GM18499 (cell line): Measurements from ENCODE around the gene PPT2.
"Not testable (repeated sequence)": the region's sequence is repeated elsewhere in the genome, so short reads cannot be mapped to it uniquely, and the experiment has no call there.

Source experiments
- ATAC-seq: cut with Tn5 transposase; IDR thresholded peaks from one replicate; pipeline ENCODE4 v1.9.1; 2021; ENCODE audit warnings: moderate number of reproducible peaks; ENCODE audit not compliant: insufficient read depth, unreplicated experiment

Gene PPT2

DNA sequence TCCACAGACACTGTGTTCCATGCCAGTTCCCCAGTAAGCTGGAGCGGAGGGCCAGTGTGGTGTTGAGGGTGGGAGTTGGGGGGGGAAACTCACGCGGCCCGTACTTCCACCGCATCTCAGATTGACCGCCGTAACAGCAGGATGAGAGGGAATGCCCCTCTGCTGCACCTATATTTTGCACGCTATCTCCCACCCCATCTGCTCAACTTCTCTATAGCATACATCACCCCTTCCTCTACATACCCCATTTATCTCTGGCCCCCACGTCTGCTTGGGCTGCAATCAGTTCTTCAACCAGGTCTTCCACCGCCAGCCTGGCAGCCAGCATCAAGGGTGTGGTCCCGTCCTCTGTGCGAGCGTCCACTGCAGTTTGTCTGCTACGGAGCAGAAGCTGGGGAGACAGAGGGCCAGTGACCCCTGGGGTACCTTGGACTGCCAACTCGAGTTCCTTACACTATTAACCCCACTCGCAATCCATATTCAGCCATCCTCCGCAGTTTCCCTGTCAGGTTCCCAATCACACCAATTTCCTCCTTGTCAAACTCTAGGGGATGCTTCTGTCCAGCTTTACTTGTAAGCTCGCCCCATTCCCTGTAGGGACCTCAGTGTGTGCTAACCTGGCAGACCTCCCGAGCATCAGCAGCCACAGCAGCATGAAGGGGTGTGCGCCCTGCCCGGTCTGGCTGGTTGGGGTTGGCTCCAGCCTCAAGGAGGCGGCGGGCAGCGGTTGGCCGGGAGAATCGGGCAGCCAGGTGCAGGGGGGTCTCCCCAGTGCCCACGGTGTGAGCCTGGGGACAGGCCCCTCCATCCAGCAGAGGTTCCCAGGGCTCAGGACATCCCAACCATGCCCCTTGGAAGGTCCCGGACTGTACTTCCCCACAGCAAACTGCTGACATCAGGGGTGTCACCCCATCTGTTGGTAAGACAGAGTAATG, 43.0 kb downstream of the PPT2 start:
- ATAC-seq: no peak

DNA sequence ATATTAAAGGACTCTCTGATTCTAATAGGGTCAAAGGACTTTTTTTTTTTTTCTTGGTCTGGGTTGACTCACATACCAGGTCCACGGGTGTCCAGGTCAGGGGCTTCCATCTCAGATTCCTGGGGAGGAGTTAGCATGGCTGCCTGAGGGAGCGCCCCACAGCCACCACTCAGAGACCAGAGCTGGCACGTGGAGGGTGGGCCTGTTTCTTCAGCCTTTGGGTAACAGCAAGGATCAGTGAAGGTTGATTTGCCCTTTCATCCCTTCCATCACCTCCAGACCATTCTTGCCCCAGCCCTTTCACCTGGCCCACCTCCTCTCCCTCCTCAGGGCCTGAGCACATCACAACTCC, 44.4 kb downstream of the PPT2 start:
- no peak for ATAC-seq

DNA sequence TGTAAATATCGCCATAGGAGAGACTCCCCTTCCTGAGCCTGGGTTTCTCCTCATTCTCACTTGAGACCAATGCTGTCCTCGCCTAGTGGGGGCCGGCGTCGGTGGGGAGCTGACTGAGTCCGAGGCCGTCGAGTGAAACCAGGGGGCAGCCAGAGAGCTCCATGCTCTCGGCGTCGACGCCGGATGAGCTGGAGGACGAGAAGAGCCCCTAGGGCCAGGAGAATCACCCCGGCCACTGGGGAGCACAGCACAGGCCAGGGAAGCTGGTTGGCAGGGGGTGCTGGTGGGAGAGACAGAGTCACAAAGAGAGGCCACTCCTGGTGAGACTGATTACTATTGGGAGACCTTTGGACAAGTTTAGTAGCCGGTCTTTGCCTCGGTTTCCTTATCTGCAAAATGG, 44.9 kb downstream of the PPT2 start:
- ATAC-seq: no peak

DNA sequence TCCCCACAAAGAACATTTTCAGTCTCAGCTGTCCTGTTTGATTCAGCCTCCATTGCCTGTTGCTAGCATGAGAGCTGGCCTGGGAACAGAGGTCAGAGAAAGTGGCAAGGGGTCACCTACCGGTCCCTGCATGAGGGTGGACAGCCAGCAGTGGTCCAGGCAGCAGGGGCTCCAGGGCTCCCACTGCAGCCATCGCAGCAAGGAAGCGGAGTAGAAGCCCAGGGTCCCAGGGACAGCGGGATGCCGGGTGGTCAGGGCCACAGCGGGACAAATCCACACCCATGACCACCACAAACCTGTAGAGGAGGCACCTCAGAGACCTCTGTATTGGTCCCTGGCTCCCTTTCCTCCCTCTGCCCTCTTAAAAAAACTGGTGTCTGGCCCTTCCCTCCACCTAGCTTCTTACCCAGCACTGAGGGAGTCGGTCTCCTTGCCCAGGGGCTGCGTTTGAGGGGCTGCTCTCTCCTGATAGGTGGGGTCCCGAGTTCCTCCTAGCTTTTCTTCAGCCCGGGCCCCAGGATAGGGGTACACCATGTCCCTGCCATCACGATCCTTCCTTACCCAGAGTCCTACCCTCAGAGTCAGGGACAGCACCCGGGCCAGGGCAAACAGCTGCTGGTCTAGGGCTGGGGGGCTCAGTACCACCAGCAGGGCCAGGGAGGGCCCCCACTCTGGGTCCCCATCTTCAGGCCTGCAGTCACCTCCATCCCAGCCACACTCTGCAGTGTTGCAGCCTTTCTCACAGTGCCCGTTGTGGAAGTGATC, 47.0 kb downstream of the PPT2 start:
- ATAC-seq: no peak

DNA sequence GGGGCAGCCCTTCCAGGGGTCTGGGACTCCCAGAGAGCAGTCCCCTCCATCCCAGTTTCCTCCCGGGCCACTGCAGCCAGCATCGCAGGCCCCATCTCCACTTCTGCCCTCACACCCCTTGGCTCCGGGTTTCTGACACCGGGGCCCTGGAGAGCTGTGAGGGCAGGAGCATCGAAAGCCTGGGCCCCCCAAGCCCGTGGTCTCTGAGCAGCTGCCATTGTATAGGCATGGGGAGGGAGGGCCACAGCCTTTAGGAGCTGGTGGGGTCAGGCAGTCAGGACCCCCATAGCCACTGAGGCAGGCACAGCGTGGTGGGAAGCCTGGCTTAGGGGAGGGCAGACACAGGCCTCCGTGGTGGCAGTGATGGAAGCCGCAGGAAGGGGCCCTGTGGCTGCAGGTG, 48.2 kb downstream of the PPT2 start:
- ATAC-seq: no peak

DNA sequence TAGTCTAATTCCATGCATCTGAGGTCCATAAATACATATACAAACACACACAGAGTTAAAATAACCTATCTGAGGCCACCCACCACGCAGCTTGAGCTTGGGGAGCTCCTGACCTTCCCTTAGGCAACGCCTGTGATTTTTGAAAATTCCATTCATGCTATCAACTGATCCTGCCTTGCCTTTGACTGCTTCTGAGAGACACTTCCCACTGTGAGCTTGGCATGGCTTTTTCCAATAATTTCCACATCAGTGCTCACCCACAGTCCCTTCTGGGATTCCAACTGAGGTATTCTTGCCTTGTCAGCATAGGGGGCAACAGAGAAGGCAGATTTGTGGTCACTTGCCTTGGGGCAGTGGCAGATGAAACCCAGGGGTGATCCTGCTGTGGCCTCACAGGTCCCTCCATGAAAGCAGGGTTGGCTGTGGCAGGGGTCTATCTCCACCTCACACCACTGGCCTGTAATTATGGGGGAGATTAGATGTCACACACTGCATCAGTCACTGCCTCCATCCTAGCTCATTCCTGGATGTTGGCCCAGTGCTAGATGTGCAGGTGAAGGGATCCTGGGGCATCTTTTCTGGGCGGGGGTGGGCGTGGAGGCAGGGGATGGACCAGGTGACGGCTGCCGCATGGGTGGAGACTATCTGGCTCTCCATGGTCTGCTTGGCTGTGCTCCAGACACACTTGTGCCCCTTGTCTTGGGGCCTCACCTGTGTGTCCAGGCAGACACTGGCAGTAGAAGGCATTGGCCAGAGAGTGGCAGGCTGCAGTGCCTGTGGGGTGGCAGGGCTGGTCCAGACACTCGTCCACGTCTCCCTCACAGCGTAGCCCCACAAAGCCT, 49.7 kb downstream of the PPT2 start:
- no peak for ATAC-seq

DNA sequence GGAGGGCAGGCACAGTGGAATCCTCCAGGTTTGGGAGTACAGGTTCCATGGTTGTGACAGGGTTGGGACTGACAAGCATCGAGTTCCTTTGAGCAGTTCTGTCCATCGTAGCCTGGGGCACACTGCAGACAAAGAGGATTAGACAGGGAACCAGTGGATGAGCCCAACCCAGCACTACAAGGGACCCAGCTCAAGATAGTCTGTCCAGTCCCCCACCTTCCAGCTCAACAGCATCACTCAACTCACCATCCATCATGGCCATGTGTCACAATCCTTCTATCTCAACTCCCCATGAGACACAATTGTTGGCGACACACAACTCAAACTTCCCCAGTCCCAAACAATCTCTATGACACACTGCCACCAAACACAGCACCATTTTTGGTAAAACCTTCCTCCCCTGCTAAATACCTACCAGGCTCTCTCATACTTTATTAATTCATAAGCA, 50.4 kb downstream of the PPT2 start:
- ATAC-seq: no peak

DNA sequence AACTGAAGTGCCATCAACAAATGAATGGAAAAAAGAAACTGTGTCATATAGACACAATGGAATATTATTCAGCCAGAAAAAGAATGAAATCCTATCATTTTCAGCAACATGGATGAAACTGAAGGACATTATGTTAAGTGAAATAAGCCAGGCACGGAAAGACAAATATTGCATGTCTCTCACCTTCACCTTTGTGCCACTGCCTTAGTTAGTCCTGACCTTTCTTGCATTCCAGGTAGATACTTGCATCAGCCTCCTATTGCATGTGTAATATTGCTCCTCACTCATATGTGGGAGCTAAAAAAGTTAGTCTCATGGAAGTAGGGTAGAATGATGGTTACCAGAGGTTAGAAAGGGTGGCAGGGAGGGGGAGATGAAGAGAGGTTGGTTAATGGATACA, 55.1 kb downstream of the PPT2 start:
- no peak for ATAC-seq

DNA sequence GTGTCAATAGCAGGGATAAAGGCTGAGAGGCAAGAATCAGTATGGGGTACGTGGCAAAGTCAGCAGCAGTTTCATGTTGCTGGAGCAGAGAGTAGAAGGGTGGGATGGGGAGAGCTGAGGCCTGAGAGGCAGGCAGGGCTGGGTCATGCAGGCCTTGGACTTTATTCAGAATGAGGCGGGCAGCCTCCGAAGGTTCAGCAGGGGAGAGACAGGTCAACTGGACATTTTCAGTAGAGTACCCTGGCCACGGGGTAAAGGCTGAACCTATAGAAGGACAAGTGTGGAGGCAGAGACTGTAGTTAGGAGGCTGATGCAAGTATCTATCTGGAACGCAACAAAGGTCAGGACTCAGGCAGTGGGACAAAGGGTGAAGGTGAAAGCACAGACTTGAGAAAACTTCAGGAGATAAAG, 56.3 kb downstream of the PPT2 start:
- no peak for ATAC-seq

DNA sequence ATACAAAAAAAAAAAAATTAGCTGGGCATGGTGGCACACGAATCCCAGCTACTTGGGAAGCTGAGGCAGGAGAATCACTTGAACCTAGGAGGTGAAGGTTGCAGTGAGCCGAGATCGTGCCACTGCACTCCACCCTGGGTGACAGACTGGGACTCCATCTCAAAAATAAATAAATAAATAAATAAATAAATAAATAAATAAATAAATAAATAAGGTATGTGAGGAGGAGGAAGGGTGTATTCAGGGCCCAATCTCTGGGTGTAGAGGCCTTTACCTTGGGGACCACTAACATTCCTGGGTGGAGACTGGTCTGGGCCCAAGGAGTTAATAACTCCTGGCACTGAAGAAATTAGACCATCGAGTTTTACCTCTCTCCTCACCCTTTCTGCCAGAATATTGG, 57.5 kb downstream of the PPT2 start:
- ATAC-seq: not testable (repeated sequence)

DNA sequence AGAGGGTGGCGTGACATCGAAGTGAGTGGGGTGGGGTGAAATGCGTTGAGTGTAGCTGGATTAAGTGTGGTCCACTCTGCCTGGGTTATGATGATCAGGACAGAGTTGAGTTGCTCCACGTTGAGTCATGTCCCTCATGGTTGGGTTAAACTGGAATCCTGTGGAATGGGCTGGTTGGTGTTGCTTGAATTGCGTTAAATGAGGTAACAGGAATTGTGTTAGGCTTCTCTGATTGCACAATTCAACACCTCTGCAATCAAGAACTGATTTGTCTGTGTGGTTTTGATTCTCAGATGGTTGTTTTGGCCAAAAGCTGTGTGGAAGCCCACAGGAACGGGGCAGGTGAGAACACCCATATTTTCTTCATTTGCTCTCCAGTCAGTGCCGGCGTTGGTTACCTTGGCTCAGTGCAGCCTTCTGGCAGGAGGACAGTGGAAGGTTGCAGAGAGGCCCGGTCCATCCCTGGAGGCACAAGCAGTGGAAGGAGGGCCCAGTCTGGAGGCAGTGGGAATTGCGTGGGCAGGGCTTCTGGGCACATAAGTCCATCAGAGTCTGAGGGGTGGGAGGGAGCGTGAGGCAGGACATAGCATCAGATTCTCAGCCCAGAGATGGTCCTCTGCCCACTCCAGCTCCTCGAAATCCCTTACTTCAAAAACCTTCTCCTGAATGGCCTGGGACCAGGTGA, 58.3 kb downstream of the PPT2 start:
- no peak for ATAC-seq
